Neural cell (in vitro differentiated cells): Measurements from ENCODE around the gene TECRL. TPM values are rescaled to one million over a fixed set of nuclear protein-coding genes. Genes with fewer than 3 reads are reported as not detected.

ENCODE experiments used
- H2AFZ ChIP-seq: fragments of 200-600, 300-800 bp; sonication (generic), shearing (Covaris generic); 2 replicates; pipeline ENCODE4 v1.6.0; 2014; ENCODE audit warnings: low read depth, mild to moderate bottlenecking, antibody characterized with exemption, low read length, moderate library complexity
- H3F3A ChIP-seq: fragments of 200-600 bp; shearing (Covaris generic); 2 replicates; pipeline ENCODE4 v1.6.1; 2016; ENCODE audit warnings: mild to moderate bottlenecking, moderate library complexity, mixed read lengths, antibody characterized with exemption, low read length; ENCODE audit not compliant: insufficient read depth, poor library complexity, severe bottlenecking
- H3K27ac ChIP-seq: fragments of 200-600, 300-800 bp; sonication (generic), shearing (Covaris generic); 2 replicates; pipeline ENCODE4 v1.5.1; 2014; ENCODE audit warnings: mild to moderate bottlenecking, low read length, moderate library complexity
- H3K27me3 ChIP-seq: fragments of 300-800, 200-600 bp; sonication (generic), shearing (Covaris generic); 2 replicates; pipeline ENCODE4 v1.6.0; 2014; ENCODE audit warnings: mild to moderate bottlenecking, low read depth, low read length, moderate library complexity; ENCODE audit not compliant: insufficient read depth
- H3K36me3 ChIP-seq: fragments of 300-800, 200-600 bp; sonication (generic), shearing (Covaris generic); 2 replicates; pipeline ENCODE4 v1.5.1; 2014; ENCODE audit warnings: mild to moderate bottlenecking, antibody characterized with exemption, low read length, moderate library complexity; ENCODE audit not compliant: insufficient read depth
- H3K4me2 ChIP-seq: fragments of 300-800, 200-600 bp; sonication (generic), shearing (Covaris generic); 2 replicates; pipeline ENCODE4 v1.6.0; 2014; ENCODE audit warnings: mild to moderate bottlenecking, low read length
- H3K4me3 ChIP-seq: fragments of 300-800, 200-600 bp; sonication (generic), shearing (Covaris generic); 2 replicates; pipeline ENCODE4 v1.5.1; 2014; ENCODE audit warnings: mild to moderate bottlenecking, low read length, moderate library complexity
- H3K79me2 ChIP-seq: fragments of 200-600 bp; shearing (Covaris generic); replicated peaks from 2 replicates; pipeline ENCODE4 v1.6.0; 2014; ENCODE audit warnings: mild to moderate bottlenecking, low read length, moderate library complexity; ENCODE audit not compliant: insufficient read depth
- H3K9ac ChIP-seq: fragments of 300-800, 200-600 bp; sonication (generic), shearing (Covaris generic); 2 replicates; pipeline ENCODE4 v1.6.1; 2016; ENCODE audit warnings: mild to moderate bottlenecking, low read length, mixed read lengths
- H3K9me2 ChIP-seq: fragments of 200-600 bp; shearing (Covaris generic); 2 replicates; pipeline ENCODE4 v1.6.1; 2016; ENCODE audit warnings: mild to moderate bottlenecking, low read length, mixed read lengths; ENCODE audit not compliant: insufficient read depth
- H3K9me3 ChIP-seq: fragments of 200-600, 300-800 bp; sonication (generic), shearing (Covaris generic); 2 replicates; pipeline ENCODE4 v1.6.1; 2016; ENCODE audit warnings: mild to moderate bottlenecking, mixed run types, low read length, moderate library complexity, mixed read lengths
- H4K20me1 ChIP-seq: fragments of 200-600 bp; shearing (Covaris generic); 2 replicates; pipeline ENCODE4 v1.6.1; 2016; ENCODE audit warnings: mild to moderate bottlenecking, mixed run types; ENCODE audit not compliant: insufficient read depth
- EP300 ChIP-seq: fragments of 450-650 bp; conservative IDR thresholded peaks from 2 replicates; pipeline ENCODE4 v1.6.1; 2014; ENCODE audit warnings: antibody characterized with exemption, mild to moderate bottlenecking, moderate library complexity; ENCODE audit not compliant: poor library complexity, severe bottlenecking
- EZH2 ChIP-seq: fragments of 200-600, 300-800 bp; shearing (Covaris generic), sonication (generic); IDR thresholded peaks from 2 replicates; pipeline ENCODE4 v1.6.1; 2014; ENCODE audit warnings: antibody characterized with exemption, low read length, borderline replicate concordance, mild to moderate bottlenecking; ENCODE audit not compliant: insufficient read depth, poor library complexity, severe bottlenecking
- MXI1 ChIP-seq: fragments of 450-650 bp; conservative IDR thresholded peaks from 2 replicates; pipeline ENCODE4 v1.6.1; 2014; ENCODE audit warnings: antibody characterized with exemption, mild to moderate bottlenecking; ENCODE audit not compliant: poor library complexity, severe bottlenecking
- POLR2AphosphoS5 ChIP-seq: IDR thresholded peaks from 2 replicates; pipeline ENCODE4 v1.6.1; 2012
- RAD21 ChIP-seq: fragments of 450-650 bp; conservative IDR thresholded peaks from 2 replicates; pipeline ENCODE4 v1.6.1; 2014; ENCODE audit warnings: antibody characterized with exemption, mild to moderate bottlenecking, moderate library complexity
- SMC3 ChIP-seq: fragments of 450-650 bp; conservative IDR thresholded peaks from 2 replicates; pipeline ENCODE4 v1.6.1; 2014; ENCODE audit warnings: antibody characterized with exemption, mild to moderate bottlenecking, moderate library complexity; ENCODE audit not compliant: poor library complexity
- TAF1 ChIP-seq: IDR thresholded peaks from 2 replicates; pipeline ENCODE4 v1.6.1; 2012; ENCODE audit warnings: low read depth
- polyA plus RNA-seq: library from polyadenylated mRNA; depleted of rRNA; stranded (reverse); fragments of >200 nt; gene quantifications from 2 replicates; pipeline ENCODE4 v1.2.3, GENCODE V29; 2014
- TF ChIP-seq, protein P1 (sequence below): fragments of 450-650 bp; IDR thresholded peaks from 2 replicates; pipeline ENCODE4 v1.5.1; 2014; ENCODE audit warnings: antibody characterized with exemption, mild to moderate bottlenecking, moderate library complexity; ENCODE audit not compliant: poor library complexity, severe bottlenecking
- TF ChIP-seq, protein P2 (sequence below): IDR thresholded peaks from 2 replicates; pipeline ENCODE4 v1.6.1; 2012; ENCODE audit warnings: borderline replicate concordance

The TECRL gene
- polyA plus RNA-seq, 1 donor from 2014 or later, result not detected

GRCh38 chr4:64340218-64341110, 68.8 kb downstream of the TECRL start (continued):
- TF ChIP-seq EZH2, result no peak

GRCh38 chr4:64334964-64335363, 74.3 kb downstream of the TECRL start:
- Histone ChIP-seq H3K36me3 (no peaks in the 10 kb centered on the region), H3K9me2 (no peaks in the 10 kb centered on the region), H4K20me1 (no peaks in the 10 kb centered on the region), H3K79me2 (no peaks in the 10 kb centered on the region), H3K4me3 (no peak overlapping the region), H3K9ac (no peak overlapping the region), H3K4me2 (no peak overlapping the region), H3K9me3 (peaks cover 5% of the 10 kb centered on the region), H2AFZ (no peak overlapping the region), H3K27me3 (no peaks in the 10 kb centered on the region), H3K27ac (no peak overlapping the region), H3F3A (no peaks in the 10 kb centered on the region)
- TF ChIP-seq EZH2 (no peak), TAF1 (no peak), MXI1 (no peak), RAD21 (no peak), EP300 (no peak), POLR2AphosphoS5 (no peak), SMC3 (no peak)
- TF ChIP-seq, protein P1, sequence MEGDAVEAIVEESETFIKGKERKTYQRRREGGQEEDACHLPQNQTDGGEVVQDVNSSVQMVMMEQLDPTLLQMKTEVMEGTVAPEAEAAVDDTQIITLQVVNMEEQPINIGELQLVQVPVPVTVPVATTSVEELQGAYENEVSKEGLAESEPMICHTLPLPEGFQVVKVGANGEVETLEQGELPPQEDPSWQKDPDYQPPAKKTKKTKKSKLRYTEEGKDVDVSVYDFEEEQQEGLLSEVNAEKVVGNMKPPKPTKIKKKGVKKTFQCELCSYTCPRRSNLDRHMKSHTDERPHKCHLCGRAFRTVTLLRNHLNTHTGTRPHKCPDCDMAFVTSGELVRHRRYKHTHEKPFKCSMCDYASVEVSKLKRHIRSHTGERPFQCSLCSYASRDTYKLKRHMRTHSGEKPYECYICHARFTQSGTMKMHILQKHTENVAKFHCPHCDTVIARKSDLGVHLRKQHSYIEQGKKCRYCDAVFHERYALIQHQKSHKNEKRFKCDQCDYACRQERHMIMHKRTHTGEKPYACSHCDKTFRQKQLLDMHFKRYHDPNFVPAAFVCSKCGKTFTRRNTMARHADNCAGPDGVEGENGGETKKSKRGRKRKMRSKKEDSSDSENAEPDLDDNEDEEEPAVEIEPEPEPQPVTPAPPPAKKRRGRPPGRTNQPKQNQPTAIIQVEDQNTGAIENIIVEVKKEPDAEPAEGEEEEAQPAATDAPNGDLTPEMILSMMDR, result no peak
- TF ChIP-seq, protein P2, sequence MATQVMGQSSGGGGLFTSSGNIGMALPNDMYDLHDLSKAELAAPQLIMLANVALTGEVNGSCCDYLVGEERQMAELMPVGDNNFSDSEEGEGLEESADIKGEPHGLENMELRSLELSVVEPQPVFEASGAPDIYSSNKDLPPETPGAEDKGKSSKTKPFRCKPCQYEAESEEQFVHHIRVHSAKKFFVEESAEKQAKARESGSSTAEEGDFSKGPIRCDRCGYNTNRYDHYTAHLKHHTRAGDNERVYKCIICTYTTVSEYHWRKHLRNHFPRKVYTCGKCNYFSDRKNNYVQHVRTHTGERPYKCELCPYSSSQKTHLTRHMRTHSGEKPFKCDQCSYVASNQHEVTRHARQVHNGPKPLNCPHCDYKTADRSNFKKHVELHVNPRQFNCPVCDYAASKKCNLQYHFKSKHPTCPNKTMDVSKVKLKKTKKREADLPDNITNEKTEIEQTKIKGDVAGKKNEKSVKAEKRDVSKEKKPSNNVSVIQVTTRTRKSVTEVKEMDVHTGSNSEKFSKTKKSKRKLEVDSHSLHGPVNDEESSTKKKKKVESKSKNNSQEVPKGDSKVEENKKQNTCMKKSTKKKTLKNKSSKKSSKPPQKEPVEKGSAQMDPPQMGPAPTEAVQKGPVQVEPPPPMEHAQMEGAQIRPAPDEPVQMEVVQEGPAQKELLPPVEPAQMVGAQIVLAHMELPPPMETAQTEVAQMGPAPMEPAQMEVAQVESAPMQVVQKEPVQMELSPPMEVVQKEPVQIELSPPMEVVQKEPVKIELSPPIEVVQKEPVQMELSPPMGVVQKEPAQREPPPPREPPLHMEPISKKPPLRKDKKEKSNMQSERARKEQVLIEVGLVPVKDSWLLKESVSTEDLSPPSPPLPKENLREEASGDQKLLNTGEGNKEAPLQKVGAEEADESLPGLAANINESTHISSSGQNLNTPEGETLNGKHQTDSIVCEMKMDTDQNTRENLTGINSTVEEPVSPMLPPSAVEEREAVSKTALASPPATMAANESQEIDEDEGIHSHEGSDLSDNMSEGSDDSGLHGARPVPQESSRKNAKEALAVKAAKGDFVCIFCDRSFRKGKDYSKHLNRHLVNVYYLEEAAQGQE, result no peak

- no peak overlapping the region for H3K27ac ChIP-seq
- TF ChIP-seq, protein P1, result no peak
- no peak for TF ChIP-seq SMC3
- no peak for TF ChIP-seq EZH2
- no peak for TF ChIP-seq MXI1
- TF ChIP-seq, protein P2, result no peak
- no peak for TF ChIP-seq RAD21
- TF ChIP-seq TAF1, result no peak
- TF ChIP-seq EP300, result no peak
- no peak for TF ChIP-seq POLR2AphosphoS5
- no peak overlapping the region for H3K4me2 ChIP-seq
- no peaks in the 10 kb centered on the region for H4K20me1 ChIP-seq
- no peak overlapping the region for H2AFZ ChIP-seq
- no peaks in the 10 kb centered on the region for H3K9me2 ChIP-seq
- H3K9me3 ChIP-seq, result peaks cover 4% of the 10 kb centered on the region
- H3K79me2 ChIP-seq, result no peaks in the 10 kb centered on the region
- no peak overlapping the region for H3K9ac ChIP-seq
- H3K36me3 ChIP-seq, result no peaks in the 10 kb centered on the region
- H3F3A ChIP-seq, result no peaks in the 10 kb centered on the region
- H3K27me3 ChIP-seq, result no peaks in the 10 kb centered on the region
- no peak overlapping the region for H3K4me3 ChIP-seq
Measured at GRCh38 chr4:64330143-64330542, 79.1 kb downstream of the TECRL start.
